IMR-90 (cell line): ENCODE data around the gene SLC6A9. TPM values are rescaled to one million over a fixed set of nuclear protein-coding genes. Genes with fewer than 3 reads are reported as not detected.

Source experiments
- ATAC-seq: fragments of 200-7000 bp; cut with Tn5 transposase; 2 replicates; pipeline ENCODE4 v1.9.1; 2020; ENCODE audit warnings: low read depth, mild to moderate bottlenecking, moderate library complexity
- BruUV-seq: library from RNA; stranded (reverse); fragments of 400-500 nt; replicated peaks from 2 replicates; lab custom pipeline; 2021; lab: Mats Ljungman, UMichigan
- CTCF ChIA-PET: fragments of 300-600 bp; formaldehyde crosslinking; extraction: SDS; loops from one replicate; lab custom pipeline; 2021; ENCODE audit warnings: antibody characterized with exemption; lab: Yijun Ruan, JAX
- POLR2A ChIA-PET: fragments of 300-600 bp; sonication (Branson Sonifier 250); formaldehyde crosslinking; loops from one replicate; lab custom pipeline; 2022; ENCODE audit warnings: antibody characterized with exemption; ENCODE audit not compliant: unreplicated experiment; lab: Charles Lee
- DNase-seq: peaks from one replicate; pipeline ENCODE4 v3.0.0; 2013
- H2AFZ ChIP-seq: replicated peaks from 2 replicates; pipeline ENCODE3; 2013; ENCODE audit warnings: low read length, mild to moderate bottlenecking; ENCODE audit not compliant: poor library complexity
- H2AK5ac ChIP-seq: 2 replicates; pipeline ENCODE4 v1.6.1; 2013; ENCODE audit warnings: low read depth, low read length, inconsistent platforms
- H2AK9ac ChIP-seq: replicated peaks from 2 replicates; pipeline ENCODE3; 2013; ENCODE audit warnings: mild to moderate bottlenecking, low read depth, low read length, moderate library complexity; ENCODE audit not compliant: poor library complexity
- H2BK120ac ChIP-seq: 2 replicates; pipeline ENCODE4 v1.6.1; 2013; ENCODE audit warnings: low read depth, low read length, inconsistent platforms
- H2BK15ac ChIP-seq: 3 replicates; pipeline ENCODE4 v1.6.1; 2013; ENCODE audit warnings: low read depth, low read length, inconsistent platforms
- H2BK20ac ChIP-seq: 2 replicates; pipeline ENCODE4 v1.6.1; 2013; ENCODE audit warnings: low read depth, mild to moderate bottlenecking, inconsistent platforms, low read length, moderate library complexity
- H2BK5ac ChIP-seq: 2 replicates; pipeline ENCODE4 v1.6.1; 2013; ENCODE audit warnings: mild to moderate bottlenecking, low read depth, low read length, inconsistent platforms; ENCODE audit not compliant: poor library complexity, severe bottlenecking
- H3K14ac ChIP-seq: replicated peaks from 2 replicates; pipeline ENCODE4 v1.6.1; 2013; ENCODE audit warnings: low read depth, low read length, inconsistent platforms
- H3K18ac ChIP-seq: 2 replicates; pipeline ENCODE4 v1.6.1; 2013; ENCODE audit warnings: low read depth, low read length, control low read depth
- H3K23ac ChIP-seq: 2 replicates; pipeline ENCODE4 v1.6.1; 2013; ENCODE audit warnings: low read depth, low read length, inconsistent platforms
- H3K27ac ChIP-seq: 2 replicates; pipeline ENCODE4 v1.5.1; 2013; ENCODE audit warnings: mild to moderate bottlenecking, control low read depth, low read length; ENCODE audit not compliant: insufficient read depth
- H3K27me3 ChIP-seq: 2 replicates; pipeline ENCODE4 v1.6.1; 2013; ENCODE audit warnings: low read length; ENCODE audit not compliant: control insufficient read depth, insufficient read depth
- H3K36me3 ChIP-seq: 2 replicates; pipeline ENCODE4 v1.6.1; 2013; ENCODE audit warnings: low read length, mixed read lengths; ENCODE audit not compliant: control insufficient read depth, insufficient read depth
- H3K4ac ChIP-seq: 2 replicates; pipeline ENCODE4 v1.6.1; 2013; ENCODE audit warnings: low read depth, low read length, inconsistent platforms
- H3K4me1 ChIP-seq: 2 replicates; pipeline ENCODE4 v1.6.1; 2013; ENCODE audit warnings: low read length, mixed read lengths; ENCODE audit not compliant: control insufficient read depth, insufficient read depth
- H3K4me2 ChIP-seq: 2 replicates; pipeline ENCODE4 v1.6.1; 2013; ENCODE audit warnings: low read depth, mild to moderate bottlenecking, control low read depth, low read length, moderate library complexity
- H3K4me3 ChIP-seq: 2 replicates; pipeline ENCODE4 v1.5.1; 2013; ENCODE audit warnings: low read depth, mild to moderate bottlenecking, control low read depth, low read length, moderate library complexity; ENCODE audit not compliant: insufficient read depth
- H3K56ac ChIP-seq: 2 replicates; pipeline ENCODE4 v1.6.1; 2013; ENCODE audit warnings: low read length, inconsistent platforms; ENCODE audit not compliant: insufficient read depth; ENCODE audit errors: extremely low read depth
- H3K79me1 ChIP-seq, 2 experiments: 2 replicates each; pipeline ENCODE4 v1.6.1; 2013; ENCODE audit warnings: low read length in 2 of 2, inconsistent platforms in 1 of 2, low read depth in 1 of 2
- H3K9ac ChIP-seq: 2 replicates; pipeline ENCODE4 v1.6.1; 2013; ENCODE audit warnings: low read depth, low read length, control low read depth
- H3K9me1 ChIP-seq: 2 replicates; pipeline ENCODE4 v1.6.1; 2013; ENCODE audit warnings: low read length, inconsistent platforms; ENCODE audit not compliant: insufficient read depth
- H3K9me3 ChIP-seq: 2 replicates; pipeline ENCODE4 v1.6.1; 2013; ENCODE audit warnings: low read length; ENCODE audit not compliant: control insufficient read depth, insufficient read depth
- H4K20me1 ChIP-seq: 2 replicates; pipeline ENCODE4 v1.6.1; 2013; ENCODE audit warnings: low read length, inconsistent platforms; ENCODE audit not compliant: insufficient read depth
- H4K5ac ChIP-seq: 2 replicates; pipeline ENCODE4 v1.6.1; 2013; ENCODE audit warnings: mild to moderate bottlenecking, low read depth, low read length, control low read depth
- H4K8ac ChIP-seq, 2 experiments: 2 replicates each; pipeline ENCODE4 v1.6.1; 2013; ENCODE audit warnings: low read depth in 2 of 2, low read length in 2 of 2, control low read depth in 1 of 2, inconsistent platforms in 1 of 2
- H4K91ac ChIP-seq: 2 replicates; pipeline ENCODE4 v1.6.1; 2013; ENCODE audit warnings: low read depth, low read length, inconsistent platforms; ENCODE audit not compliant: insufficient read depth
- BHLHE40 ChIP-seq: fragments of 150-350 bp; IDR thresholded peaks from 2 replicates; pipeline ENCODE4 v1.6.1; 2016; ENCODE audit warnings: mild to moderate bottlenecking, low read depth, low read length
- CEBPB ChIP-seq: IDR thresholded peaks from 2 replicates; pipeline ENCODE4 v1.6.1; 2012; ENCODE audit warnings: low read depth, low read length, improper control_type of control experiment
- CHD1 ChIP-seq: IDR thresholded peaks from 2 replicates; pipeline ENCODE4 v1.6.1; 2012; ENCODE audit warnings: low read depth, low read length, improper control_type of control experiment
- CTCF ChIP-seq: conservative IDR thresholded peaks from 2 replicates; pipeline ENCODE4 v1.5.1; 2012; ENCODE audit warnings: mild to moderate bottlenecking, low read depth, low read length, improper control_type of control experiment
- ELK1 ChIP-seq: fragments of 150-350 bp; IDR thresholded peaks from 2 replicates; pipeline ENCODE4 v1.6.1; 2016; ENCODE audit warnings: low read depth, mild to moderate bottlenecking, low read length, moderate library complexity, borderline replicate concordance
- FOS ChIP-seq: fragments of 150-350 bp; IDR thresholded peaks from 2 replicates; pipeline ENCODE4 v1.6.1; 2016; ENCODE audit warnings: low read depth, low read length
- MAFK ChIP-seq: IDR thresholded peaks from 2 replicates; pipeline ENCODE4 v1.6.1; 2012; ENCODE audit warnings: low read depth, low read length, improper control_type of control experiment
- MAZ ChIP-seq: IDR thresholded peaks from 2 replicates; pipeline ENCODE4 v1.6.1; 2012; ENCODE audit warnings: low read depth, mild to moderate bottlenecking, low read length, improper control_type of control experiment, moderate library complexity, borderline replicate concordance
- MXI1 ChIP-seq: IDR thresholded peaks from 2 replicates; pipeline ENCODE4 v1.6.1; 2012; ENCODE audit warnings: low read depth, mild to moderate bottlenecking, low read length, moderate library complexity, borderline replicate concordance
- NFE2L2 ChIP-seq: fragments of 150-350 bp; IDR thresholded peaks from 2 replicates; pipeline ENCODE4 v1.6.1; 2016; ENCODE audit warnings: low read depth, mild to moderate bottlenecking, low read length
- POLR2A ChIP-seq: IDR thresholded peaks from 2 replicates; pipeline ENCODE4 v1.6.1; 2012; ENCODE audit warnings: mild to moderate bottlenecking, low read depth, low read length
- RAD21 ChIP-seq: IDR thresholded peaks from 2 replicates; pipeline ENCODE4 v1.6.1; 2012; ENCODE audit warnings: low read length, improper control_type of control experiment
- RCOR1 ChIP-seq: IDR thresholded peaks from 2 replicates; pipeline ENCODE4 v1.6.1; 2012; ENCODE audit warnings: mild to moderate bottlenecking, low read length, improper control_type of control experiment; ENCODE audit not compliant: insufficient replicate concordance
- RFX5 ChIP-seq: IDR thresholded peaks from 2 replicates; pipeline ENCODE4 v1.8.0; 2012; ENCODE audit warnings: low read depth, mild to moderate bottlenecking, low read length, moderate library complexity
- SMC3 ChIP-seq: fragments of 150-350 bp; IDR thresholded peaks from 2 replicates; pipeline ENCODE4 v1.6.1; 2016; ENCODE audit warnings: low read depth, mild to moderate bottlenecking, antibody characterized with exemption, low read length, moderate library complexity
- USF2 ChIP-seq: fragments of 150-350 bp; IDR thresholded peaks from 2 replicates; pipeline ENCODE4 v1.6.1; 2017; ENCODE audit warnings: mild to moderate bottlenecking, antibody characterized with exemption, low read length, low read depth
- WGBS, 2 experiments: methylation state at CpG; one replicate each; pipeline versions ENCODE4 v1.1.5 to v1.1.7; 2013; ENCODE audit warnings: missing lambda C conversion rate in 2 of 2; ENCODE audit not compliant: insufficient read length in 1 of 2; ENCODE audit errors: extremely low coverage in 2 of 2; 5-methylcytosine and 5-hydroxymethylcytosine counted together
- dilution Hi-C: fragments of 300-500 bp; cut with HindIII; formaldehyde crosslinking; loops from one replicate; pipeline ENCODE4 v1.14.3; 2018; ENCODE audit warnings: low sequenced_read_pairs; ENCODE audit not compliant: unreplicated experiment
- in situ Hi-C: fragments of 300-500 bp; cut with MboI; formaldehyde crosslinking; loops from 3 replicates; pipeline ENCODE4 v1.14.3; 2019; ENCODE audit warnings: low sequenced_read_pairs, inconsistent platforms, mixed read lengths
- intact Hi-C: fragments of 100-400 bp; cut with micrococcal nuclease; formaldehyde crosslinking; loops from 2 replicates; pipeline ENCODE4 v1.10.0; 2022
- polyA plus RNA-seq, 3 experiments: library from polyadenylated mRNA; depleted of rRNA; stranded (reverse); fragments of >200 nt; gene quantifications; 2 replicates each; pipeline ENCODE4 v1.2.3, GENCODE V29; 2012; ENCODE audit warnings: low replicate concordance in 1 of 3
- total RNA-seq: library from RNA; depleted of rRNA; stranded (reverse); fragments of >200 nt; gene quantifications from 2 replicates; pipeline ENCODE4 v1.2.3, GENCODE V29; 2012

The SLC6A9 gene
- total and polyA plus RNA-seq, 2 of the 4 experiments (the other 2 are of a cell fraction) = 2.0 to 6.6 TPM

GRCh38 chr1:43981135-43981491 is 50.1 kb downstream of the SLC6A9 start:
- Histone ChIP-seq H3K36me3 (peaks cover 53% of the 10 kb centered on the region), H4K5ac (no peak overlapping the region), H2BK120ac (no peak overlapping the region), H3K4me1 (peaks cover 21% of the 10 kb centered on the region), H3K27me3 (no peaks in the 10 kb centered on the region), H4K20me1 (peaks cover 52% of the 10 kb centered on the region), H3K14ac (no peak overlapping the region), H3K56ac (no peak overlapping the region), H2AFZ (no peak overlapping the region), H4K8ac (no peak overlapping the region), H3K9me1 (peaks cover 42% of the 10 kb centered on the region), H3K79me1 (peaks cover 46 to 79% of the 10 kb centered on the region in 2 experiments), H2AK9ac (peak overlapping the region; percentile 100), H3K18ac (no peak overlapping the region), H3K9ac (no peak overlapping the region), H3K27ac (no peak overlapping the region), H2BK20ac (no peak overlapping the region), H2BK5ac (no peak overlapping the region), H3K4ac (no peak overlapping the region), H3K4me2 (no peak overlapping the region), H3K23ac (no peak overlapping the region), H2AK5ac (no peak overlapping the region), H2BK15ac (no peak overlapping the region), H3K4me3 (no peak overlapping the region), H3K9me3 (no peaks in the 10 kb centered on the region), H4K91ac (no peak overlapping the region)
- dilution Hi-C loops (no loop called here), intact Hi-C loops (no loop called here), in situ Hi-C loops (no loop called here)
- 90% methylated on average over 13 of the region's 20 CpGs; no CpG with 5 or more reads in 1 of the 2 experiments for WGBS, 2 experiments
- ATAC-seq (no peak), DNase-seq (no peak)
- TF ChIP-seq CTCF (no peak), BHLHE40 (no peak), FOS (no peak), CHD1 (no peak), CEBPB (no peak), MXI1 (no peak), USF2 (no peak), MAZ (no peak), RAD21 (no peak), NFE2L2 (no peak), SMC3 (no peak), POLR2A (no peak), ELK1 (no peak), RFX5 (no peak), RCOR1 (no peak), MAFK (no peak)
- POLR2A ChIA-PET = no interaction called here
- no TSS peak for BruUV-seq
- CTCF ChIA-PET = no interaction called here
